ENCODE data around the gene CBLB.
"Not testable (repeated sequence)": the region's sequence is repeated elsewhere in the genome, so short reads cannot be mapped to it uniquely, and the experiment has no call there.

CBLB gene

DNA sequence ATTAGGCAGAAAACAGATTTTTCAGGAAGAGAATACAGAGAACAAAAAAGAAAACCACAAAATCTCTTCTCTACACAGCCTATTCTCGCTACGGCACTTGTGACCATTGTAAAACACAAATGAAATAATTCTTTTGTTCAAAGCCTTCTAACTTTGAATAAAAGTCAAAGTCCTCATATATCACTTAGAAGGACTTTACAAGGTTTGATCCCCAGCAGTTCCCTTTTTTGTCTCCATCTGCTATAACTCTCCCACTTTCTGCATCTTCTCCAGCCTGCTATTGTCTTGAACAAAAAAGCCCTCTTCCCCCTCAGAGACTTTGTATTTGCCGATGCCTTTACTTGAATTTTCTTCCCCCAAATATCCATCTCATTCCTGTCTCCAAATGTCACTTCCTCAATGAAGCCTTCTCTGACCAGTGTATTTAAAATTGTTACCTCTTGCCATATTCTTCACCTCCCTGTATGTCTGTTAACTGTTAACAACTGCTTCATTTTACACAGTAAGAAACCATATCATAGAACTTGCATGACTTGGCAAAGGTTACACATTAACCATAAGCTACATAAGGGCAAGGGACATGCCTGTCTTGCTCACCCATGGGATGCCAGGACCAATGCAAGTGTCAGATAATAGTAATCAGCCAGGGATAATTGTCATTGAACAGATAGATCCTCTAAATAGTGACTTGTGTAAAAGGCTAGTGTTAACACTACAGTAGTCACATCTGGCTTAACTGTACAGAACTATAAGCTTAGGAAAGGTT is 122.4 kb downstream of the CBLB start:
- DNase-seq = no peak

DNA sequence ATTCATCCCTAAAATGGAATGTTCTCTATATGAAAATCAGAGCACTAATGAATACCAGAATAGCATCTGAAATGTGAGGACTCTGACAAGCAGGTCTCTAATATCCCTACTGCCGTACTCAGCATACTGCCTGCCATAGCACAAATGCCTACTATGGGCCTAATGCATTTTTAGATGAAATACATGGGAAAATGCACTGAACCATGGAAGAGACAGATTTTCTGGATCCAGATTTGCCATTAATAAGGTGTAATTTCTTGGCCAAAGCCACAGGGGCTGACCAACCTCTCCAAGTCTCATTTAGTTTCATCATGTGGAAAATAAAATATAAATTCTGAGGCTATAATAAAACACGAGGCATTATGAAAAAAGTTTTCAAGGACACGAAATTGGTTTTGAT is 123.8 kb downstream of the CBLB start:
- no peak for DNase-seq

DNA sequence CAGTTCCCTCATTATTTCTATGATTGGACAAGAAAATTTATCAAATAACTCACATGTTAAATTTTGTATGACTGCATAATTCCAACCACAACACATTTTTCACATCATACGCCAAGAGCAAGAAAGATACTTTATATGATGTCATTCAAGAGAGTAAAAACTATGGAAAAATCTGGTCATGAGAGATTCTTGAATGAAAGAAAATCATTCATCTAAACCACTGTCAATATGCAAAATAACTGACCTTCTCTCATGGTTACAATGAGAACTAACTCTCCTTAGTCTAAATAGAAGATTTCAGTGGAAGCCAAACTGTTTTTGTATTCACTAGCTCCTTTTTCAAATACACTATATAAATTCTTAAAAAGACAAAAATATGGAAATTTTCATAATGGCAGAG is 124.6 kb downstream of the CBLB start:
- DNase-seq = no peak

DNA sequence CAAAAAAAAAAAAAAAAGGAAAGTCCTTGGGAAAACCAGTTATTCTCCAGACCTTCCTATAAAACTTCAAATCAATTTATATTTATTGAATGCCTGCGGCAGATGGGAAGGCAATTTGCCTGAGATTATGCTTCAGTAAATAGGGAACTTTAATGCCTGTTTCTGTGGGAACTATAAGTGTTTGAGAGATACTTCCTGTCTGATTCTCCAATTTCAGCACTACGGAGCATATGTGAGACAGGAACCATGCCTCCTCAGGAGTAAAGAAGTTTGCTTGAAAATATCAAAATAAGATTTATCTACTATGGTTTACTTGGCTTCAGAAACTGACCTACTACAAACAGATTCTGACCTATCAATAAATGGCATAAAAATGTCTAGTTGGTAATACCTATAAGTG is 135.5 kb downstream of the CBLB start:
- DNase-seq = no peak

- no peak for DNase-seq
These were observed 137.1 kb downstream of the CBLB start for GRCh38 chr3:105731686-105732085.

DNA sequence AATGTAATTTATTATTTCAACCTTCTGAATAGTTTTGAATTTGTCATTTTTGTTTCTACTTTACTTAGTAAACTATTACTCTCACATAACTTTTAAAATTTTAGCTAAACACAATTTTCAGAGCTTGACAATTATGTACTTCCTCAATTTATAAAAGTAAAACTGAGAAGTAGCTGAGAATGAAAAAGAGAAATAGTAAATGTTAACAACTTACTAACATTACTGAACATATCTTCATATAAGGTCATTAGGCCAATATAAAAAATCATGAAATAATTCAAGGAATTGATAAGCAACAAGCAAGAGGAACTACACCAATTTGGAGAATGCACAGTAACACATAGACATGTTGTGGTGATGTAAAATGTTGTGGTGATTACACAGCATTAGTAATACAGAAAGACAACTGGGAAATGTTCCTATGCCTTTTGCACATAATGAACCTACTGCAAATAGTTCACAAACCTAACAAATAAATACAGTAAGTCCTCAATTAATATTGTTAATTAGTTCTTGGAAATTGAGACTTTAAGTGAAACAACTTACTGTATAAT is 137.9 kb downstream of the CBLB start:
- DNase-seq = no peak

- no peak for DNase-seq
These were observed 139.1 kb downstream of the CBLB start for GRCh38 chr3:105729667-105730066.

DNA sequence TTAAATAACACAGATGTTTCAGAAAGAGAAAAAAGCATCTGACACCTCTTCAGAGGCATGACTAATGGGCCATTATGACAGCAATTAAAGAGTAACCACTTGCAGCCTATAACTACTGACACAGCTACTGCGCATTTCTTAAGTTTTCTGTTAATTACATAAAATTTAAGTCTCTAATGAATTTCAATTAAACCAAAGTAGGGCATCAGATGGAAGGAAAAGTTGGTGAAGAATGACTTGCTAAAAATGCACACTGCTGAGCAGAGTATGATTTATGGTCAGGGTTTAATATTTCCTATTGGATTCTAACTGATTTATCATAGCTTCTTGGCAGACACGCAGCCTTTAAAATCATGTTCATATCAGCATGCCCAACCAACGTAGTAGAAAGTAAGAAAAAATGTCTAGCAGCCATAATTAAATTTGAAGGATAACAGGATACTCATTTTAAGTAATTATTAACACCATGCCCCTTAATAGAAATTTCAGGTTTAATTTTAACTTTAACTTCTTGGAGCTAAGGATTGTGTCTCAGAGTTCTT is 140.0 kb downstream of the CBLB start:
- DNase-seq = no peak

DNA sequence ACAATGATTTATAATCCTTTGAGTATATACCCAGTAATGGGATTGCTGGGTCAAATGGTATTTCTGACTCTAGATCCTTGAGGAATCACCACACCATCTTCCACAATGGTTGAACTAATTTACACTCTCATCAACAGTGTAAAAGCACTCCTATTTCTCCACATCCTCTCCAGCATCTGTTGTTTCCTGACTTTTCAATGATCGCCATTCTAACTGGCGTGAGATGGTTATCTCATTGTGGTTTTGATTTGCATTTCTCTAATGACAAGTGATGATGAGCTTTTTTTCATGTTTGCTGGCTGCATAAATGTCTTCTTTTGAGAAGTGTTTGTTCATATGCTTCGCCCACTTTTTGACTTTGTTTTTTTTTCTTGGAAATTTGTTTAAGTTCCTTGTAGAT is 141.8 kb downstream of the CBLB start:
- not testable (repeated sequence) for DNase-seq

DNA sequence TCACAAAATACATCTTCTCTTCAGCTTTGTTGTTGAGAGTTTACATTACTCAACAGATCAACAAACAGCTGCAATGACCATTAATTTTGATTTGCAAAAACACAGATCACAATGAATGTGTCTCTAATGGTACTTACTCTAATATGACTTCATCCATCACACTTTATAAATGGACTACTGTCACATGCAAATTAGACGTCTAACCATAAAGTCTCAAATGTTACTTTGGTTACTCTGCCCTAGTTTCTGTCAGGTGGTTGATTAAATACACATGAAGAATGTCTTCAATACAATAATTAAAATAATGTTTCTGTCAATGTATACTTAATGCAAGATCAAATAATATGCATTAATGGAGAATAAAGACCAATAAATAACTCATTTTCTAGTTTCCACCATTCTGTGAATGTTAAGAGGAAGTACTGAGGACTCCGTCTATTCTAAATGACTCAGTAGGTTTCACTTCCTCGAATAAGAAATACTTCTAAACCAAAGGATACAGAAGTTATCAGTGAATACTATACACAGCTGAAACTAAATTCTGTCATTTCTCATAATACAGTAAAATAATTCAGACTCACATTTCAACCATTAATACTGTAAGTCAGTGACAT is 145.8 kb downstream of the CBLB start:
- no peak for DNase-seq

GRCh38 chr3:105719791-105720190 is 149.0 kb downstream of the CBLB start:
- DNase-seq = no peak

DNA sequence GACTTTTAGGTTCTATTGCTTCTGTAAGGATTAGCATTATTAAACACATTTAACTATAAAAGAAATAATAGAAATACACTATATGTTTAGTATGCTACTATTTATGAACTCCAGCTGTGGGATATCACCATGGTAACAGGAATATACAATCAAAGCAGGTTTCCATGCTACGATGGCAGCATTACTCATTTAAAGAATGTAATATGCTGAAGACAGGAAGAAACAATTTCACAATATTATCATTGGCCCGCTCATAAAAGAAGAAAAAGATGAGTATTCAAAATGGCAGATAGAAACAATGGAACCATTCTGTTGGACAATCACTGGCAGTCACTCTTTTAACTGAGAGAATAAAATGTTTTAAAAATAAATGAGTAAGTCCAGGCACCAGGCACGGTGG is 153.4 kb downstream of the CBLB start:
- no peak for DNase-seq

GRCh38 chr3:105714453-105714852 is 154.4 kb downstream of the CBLB start:
- DNase-seq = no peak

DNA sequence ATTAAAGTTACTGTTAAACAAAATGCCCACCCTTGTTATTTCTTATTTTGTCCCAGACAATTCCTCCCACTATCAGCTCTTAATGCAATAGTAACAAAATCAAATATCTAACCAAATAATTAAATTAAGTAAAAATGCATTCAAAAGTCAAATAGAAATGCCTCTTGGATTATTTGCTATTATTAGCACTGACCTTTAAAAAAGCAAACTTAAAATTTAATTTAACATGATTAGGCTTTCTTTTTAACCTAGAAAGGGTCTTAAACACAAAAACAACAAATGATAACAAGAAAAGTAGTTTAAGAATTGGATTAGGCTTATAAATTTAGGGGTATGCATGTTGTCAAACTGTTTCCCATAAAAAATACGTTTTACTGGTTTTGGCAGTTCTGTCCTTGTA is 159.8 kb downstream of the CBLB start:
- DNase-seq = no peak

- DNase-seq = no peak
These were observed 161.8 kb downstream of the CBLB start for GRCh38 chr3:105707009-105707408.

DNA sequence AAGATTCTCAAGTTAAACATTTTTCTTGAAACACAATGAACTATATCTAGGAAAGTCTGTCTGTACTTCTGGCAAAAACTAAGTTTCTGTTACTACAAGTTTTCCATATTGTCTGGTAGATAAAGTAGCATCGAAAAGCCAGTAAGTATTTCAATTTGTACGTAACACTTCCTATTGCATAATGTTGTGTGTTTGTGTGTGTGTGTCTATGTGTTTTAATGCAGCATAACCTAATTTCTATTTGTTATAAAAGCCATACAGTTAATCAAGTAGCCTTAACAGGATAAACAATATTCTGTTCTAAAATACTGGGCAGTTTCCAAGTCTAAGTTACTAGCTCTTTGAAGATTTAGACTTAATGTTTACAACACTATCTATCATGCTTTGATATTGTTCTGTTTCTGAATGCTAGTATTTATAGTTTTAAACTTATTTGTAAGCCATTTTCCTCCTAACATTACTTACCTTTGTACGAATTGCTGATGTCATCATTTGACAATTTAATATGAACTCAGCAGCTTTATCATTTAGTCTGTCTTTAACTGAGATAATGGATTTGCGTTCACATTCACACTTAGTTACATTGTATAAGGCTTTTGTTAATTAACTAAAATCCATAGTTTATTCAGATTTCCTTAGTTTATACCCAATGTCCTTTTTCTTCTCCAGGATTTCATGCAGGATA is 163.9 kb downstream of the CBLB start:
- DNase-seq = no peak

DNA sequence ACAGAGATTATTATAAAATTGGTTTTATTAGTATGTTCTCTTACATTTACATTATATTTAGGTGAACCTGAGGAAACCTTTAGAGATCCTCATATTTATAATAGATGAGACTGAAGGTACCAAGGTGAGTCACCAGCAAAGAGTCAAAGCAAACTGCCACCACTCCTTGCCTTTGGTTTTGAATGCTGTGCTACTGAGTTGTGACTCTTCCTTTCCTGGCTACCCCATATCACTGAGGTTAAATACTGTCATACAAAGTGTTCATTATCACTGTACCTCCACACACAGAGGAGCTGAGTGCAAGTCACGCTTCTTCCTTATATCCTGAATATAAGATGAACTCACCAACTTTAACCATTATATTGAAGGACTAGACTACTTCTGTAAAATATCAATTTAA is 168.2 kb downstream of the CBLB start:
- DNase-seq = peak in 1 of 2 experiments; percentile 30

DNA sequence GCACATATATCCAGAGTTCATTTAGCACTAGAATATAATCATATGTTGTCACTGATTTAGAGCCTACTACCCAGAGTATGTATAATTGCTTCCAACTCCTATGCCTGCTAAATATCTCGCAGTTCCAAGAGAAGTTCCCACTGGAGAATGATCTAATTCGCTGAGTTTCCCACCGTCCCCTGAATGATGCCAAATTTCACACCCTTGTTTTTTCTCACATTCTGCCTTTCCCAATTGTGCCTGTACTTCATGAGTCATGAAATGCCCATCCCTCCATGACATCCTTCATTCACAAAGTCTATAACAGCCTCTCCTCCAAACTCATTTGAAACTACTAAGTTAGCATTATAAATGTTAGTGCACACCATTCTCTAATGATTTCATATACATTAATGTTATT is 177.2 kb downstream of the CBLB start:
- no peak for DNase-seq

DNA sequence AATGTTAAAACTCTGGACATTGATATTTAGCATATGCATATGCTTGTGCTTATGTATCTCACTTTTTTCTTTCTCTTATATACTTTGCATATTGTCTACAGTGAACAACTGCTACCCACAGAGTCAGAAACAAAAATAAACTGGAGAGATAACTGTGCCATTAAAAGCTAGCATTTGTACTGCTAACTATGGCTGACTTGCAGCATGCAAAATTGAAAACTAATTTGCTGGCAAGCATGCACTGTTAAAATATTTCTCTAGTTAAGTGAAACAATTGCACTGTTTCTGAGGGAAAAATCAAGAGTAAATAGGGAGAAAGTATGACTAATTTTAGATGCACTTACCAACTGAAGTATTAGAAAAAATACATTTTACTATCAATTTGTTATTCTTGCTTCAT is 177.8 kb downstream of the CBLB start:
- DNase-seq = no peak

GRCh38 chr3:105688821-105689220 is 180.0 kb downstream of the CBLB start:
- DNase-seq = no peak

GRCh38 chr3:105686278-105686897 is 182.4 kb downstream of the CBLB start:
- DNase-seq = no peak

GRCh38 chr3:105679951-105680350 is 188.9 kb downstream of the CBLB start:
- DNase-seq = no peak

DNA sequence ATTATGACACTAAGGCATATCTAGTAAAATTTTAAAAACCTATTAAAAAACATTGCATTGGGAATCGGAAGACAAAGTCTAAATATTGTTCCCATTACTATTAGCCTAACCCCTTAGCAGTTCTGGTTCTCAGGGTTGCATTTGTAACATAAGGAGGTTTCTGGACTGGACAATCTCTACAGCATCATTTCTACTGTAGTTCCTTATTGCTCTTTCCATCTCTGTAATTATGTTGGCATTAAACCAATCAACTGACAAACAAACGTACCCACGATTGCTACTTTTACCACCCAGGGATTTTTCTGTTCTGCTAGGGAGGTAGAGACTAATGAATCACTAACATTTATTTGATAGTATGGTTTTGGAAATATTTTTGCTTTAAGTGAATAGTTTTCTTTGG is 190.8 kb downstream of the CBLB start:
- DNase-seq = no peak
